Measurements from ENCODE around the gene CHST3.

Gene CHST3

DNA sequence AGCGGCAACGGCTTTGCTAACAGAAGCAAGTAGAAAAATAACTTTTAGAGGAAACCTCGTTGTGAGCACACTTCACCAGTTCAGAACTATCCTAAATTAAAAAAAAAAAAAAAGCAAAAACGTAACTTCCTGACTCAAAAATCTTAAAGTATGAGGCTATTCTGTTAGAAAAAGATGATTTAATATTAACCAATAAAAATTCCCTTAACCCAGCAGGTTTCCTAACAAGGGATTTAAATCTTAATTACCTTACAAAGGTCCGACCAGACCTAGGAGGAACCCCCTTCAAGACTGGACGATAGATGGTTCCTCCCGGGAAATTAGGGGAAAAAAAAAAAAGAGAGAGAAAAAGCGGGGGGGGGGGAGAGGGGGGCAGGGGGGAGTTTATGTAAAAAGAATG, 22.9 kb upstream of the CHST3 start:
- H3K4me3 ChIP-seq (ENCODE audit: low read depth, low read length) = no peak overlapping the region
- no peak for DNase-seq (ENCODE audit: low read depth)
- TF ChIP-seq MYC (IDR thresholded peaks at IDR 0.05; ENCODE audit: low read depth, low read length) = no peak
- TF ChIP-seq, protein P1, sequence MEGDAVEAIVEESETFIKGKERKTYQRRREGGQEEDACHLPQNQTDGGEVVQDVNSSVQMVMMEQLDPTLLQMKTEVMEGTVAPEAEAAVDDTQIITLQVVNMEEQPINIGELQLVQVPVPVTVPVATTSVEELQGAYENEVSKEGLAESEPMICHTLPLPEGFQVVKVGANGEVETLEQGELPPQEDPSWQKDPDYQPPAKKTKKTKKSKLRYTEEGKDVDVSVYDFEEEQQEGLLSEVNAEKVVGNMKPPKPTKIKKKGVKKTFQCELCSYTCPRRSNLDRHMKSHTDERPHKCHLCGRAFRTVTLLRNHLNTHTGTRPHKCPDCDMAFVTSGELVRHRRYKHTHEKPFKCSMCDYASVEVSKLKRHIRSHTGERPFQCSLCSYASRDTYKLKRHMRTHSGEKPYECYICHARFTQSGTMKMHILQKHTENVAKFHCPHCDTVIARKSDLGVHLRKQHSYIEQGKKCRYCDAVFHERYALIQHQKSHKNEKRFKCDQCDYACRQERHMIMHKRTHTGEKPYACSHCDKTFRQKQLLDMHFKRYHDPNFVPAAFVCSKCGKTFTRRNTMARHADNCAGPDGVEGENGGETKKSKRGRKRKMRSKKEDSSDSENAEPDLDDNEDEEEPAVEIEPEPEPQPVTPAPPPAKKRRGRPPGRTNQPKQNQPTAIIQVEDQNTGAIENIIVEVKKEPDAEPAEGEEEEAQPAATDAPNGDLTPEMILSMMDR (IDR thresholded peaks at IDR 0.05; ENCODE audit: low read depth, low read length) = no peak
- TF ChIP-seq, protein P2, sequence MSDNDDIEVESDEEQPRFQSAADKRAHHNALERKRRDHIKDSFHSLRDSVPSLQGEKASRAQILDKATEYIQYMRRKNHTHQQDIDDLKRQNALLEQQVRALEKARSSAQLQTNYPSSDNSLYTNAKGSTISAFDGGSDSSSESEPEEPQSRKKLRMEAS (IDR thresholded peaks at IDR 0.05; ENCODE audit: low read depth, low read length) = no peak
- TF ChIP-seq POLR2A (IDR thresholded peaks at IDR 0.05; ENCODE audit: extremely low read depth, insufficient read length) = no peak

DNA sequence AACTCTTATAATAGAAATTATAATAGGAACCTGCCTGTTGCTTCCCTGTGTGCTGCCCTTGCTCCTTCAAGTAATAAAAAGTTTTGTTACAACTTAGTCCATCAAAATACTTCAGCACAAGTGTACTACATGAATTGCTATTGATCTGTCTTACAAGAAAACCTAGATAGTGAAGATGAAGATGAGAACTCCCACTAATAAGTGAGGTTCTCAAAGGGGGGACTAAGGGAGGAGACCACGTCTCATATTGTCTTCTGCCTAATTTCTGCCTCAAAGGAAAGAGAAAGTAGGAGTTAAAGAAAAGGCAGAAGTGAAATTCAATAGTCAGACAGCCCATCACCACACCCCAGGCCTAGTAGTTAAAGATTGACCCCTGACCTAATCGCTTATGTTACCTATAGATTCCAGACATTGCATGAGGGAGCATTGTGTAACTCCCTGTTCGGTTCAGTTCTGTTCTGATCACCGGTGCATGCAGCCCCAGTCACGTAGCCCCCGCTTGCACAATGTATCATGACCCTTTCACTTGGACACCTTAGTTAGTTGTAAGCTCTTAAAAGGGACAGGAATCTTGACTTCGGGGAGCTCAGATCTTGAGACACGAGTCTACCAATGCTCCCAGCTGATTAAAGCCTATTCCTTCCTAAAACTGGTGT, 18.2 kb upstream of the CHST3 start:
- peak; percentile 29 for DNase-seq (ENCODE audit: low read depth)
- TF ChIP-seq, protein P2 (IDR thresholded peaks at IDR 0.05; ENCODE audit: low read depth, low read length) = no peak
- TF ChIP-seq MYC (IDR thresholded peaks at IDR 0.05; ENCODE audit: low read depth, low read length) (no peak), POLR2A (IDR thresholded peaks at IDR 0.05; ENCODE audit: extremely low read depth, insufficient read length) (no peak)
- TF ChIP-seq, protein P1 (IDR thresholded peaks at IDR 0.05; ENCODE audit: low read depth, low read length) = no peak
- H3K4me3 ChIP-seq (ENCODE audit: low read depth, low read length) = no peak overlapping the region

DNA sequence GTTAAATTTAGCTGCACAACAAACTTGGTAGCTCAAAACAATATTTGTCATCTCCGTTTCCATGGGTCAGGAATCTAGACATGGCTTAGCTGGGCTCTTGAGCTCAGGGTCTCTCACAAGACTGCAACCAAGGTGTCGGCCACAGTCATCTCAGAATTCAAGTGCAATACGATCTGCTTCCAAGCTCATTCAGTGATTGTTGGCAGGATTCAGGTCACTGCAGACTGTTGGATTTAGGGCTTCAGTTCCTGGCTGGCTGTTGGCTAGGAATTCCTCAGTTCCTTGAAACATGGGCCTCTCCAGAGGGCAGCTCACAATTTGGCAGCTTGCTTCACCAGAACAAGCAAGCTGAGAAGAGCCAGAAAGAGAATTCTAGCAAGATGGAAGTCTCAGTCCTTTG, 17.5 kb upstream of the CHST3 start:
- DNase-seq (ENCODE audit: low read depth) = no peak
- TF ChIP-seq POLR2A (IDR thresholded peaks at IDR 0.05; ENCODE audit: extremely low read depth, insufficient read length) (no peak), MYC (IDR thresholded peaks at IDR 0.05; ENCODE audit: low read depth, low read length) (no peak)
- TF ChIP-seq, protein P1 (IDR thresholded peaks at IDR 0.05; ENCODE audit: low read depth, low read length) = no peak
- TF ChIP-seq, protein P2 (IDR thresholded peaks at IDR 0.05; ENCODE audit: low read depth, low read length) = no peak
- H3K4me3 ChIP-seq (ENCODE audit: low read depth, low read length) = no peak overlapping the region

DNA sequence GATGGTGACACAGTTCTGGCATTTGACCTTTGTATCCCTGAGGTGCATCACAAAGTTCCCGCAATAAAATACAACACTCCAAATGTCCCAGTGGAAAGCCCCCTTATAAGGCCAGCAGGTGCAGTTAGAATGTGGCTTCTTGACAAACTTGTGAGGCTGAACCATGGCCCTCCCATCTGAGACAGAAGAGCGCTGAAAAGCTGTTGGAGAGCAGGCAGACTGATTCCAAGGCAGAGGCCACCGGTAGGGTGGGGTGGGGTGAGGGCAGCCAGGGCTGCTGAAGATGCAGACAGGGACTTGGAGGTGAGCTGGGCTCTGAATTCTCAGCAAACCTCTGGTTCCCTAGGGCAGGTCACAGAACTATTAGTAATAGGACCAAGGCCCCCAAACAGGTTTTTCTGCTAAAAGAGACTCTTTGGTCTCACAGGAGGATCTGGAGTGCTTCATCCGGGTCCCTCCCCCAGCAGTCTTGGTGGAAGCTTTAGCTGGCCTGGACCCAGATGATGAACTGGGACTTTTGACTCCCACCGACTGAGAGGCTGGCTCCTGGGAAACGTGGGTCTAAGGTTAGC, 15.6 kb upstream of the CHST3 start:
- no peak for DNase-seq (ENCODE audit: low read depth)
- TF ChIP-seq, protein P2 (IDR thresholded peaks at IDR 0.05; ENCODE audit: low read depth, low read length) = no peak
- no peak for TF ChIP-seq MYC (IDR thresholded peaks at IDR 0.05; ENCODE audit: low read depth, low read length)
- TF ChIP-seq, protein P1 (IDR thresholded peaks at IDR 0.05; ENCODE audit: low read depth, low read length) = no peak
- no peak for TF ChIP-seq POLR2A (IDR thresholded peaks at IDR 0.05; ENCODE audit: extremely low read depth, insufficient read length)
- H3K4me3 ChIP-seq (ENCODE audit: low read depth, low read length) = no peak overlapping the region

DNA sequence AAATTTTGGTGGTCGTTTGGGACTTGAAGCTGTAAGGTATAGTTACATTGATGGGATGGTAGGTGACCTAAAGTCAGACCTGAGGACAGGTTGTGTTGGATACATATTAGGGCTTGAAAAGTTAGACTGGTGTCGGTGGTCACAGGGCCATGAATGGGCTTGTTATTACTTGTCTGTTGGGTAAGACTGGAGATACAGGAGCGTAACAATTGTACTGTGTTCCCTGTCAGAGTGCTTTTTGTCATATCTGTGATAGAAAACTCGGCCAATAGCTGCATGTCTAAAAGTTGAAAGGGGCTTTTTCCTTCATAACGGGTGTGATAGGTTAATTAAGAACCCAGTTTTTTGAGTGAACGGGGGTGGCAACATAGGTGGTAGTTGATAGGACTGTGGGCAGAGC, 13.5 kb upstream of the CHST3 start:
- TF ChIP-seq, protein P2 (IDR thresholded peaks at IDR 0.05; ENCODE audit: low read depth, low read length) = no peak
- TF ChIP-seq, protein P1 (IDR thresholded peaks at IDR 0.05; ENCODE audit: low read depth, low read length) = no peak
- TF ChIP-seq MYC (IDR thresholded peaks at IDR 0.05; ENCODE audit: low read depth, low read length) (no peak), POLR2A (IDR thresholded peaks at IDR 0.05; ENCODE audit: extremely low read depth, insufficient read length) (no peak)
- no peak for DNase-seq (ENCODE audit: low read depth)
- no peak overlapping the region for H3K4me3 ChIP-seq (ENCODE audit: low read depth, low read length)

All from NB4 (cell line).